Hematopoietic multipotent progenitor cell treated with erythropoietin and hydrocortisone succinate and interleukin-3 and kit ligand, for 17 days (in vitro differentiated cells): Measurements from ENCODE around the gene FUNDC1.

ENCODE experiments used
- DNase-seq: peaks from one replicate; pipeline ENCODE4 v3.0.0-alpha.2; 2015; ENCODE audit warnings: low spot score

The FUNDC1 gene

GRCh38 chrX:44480591-44480990 lies 62.1 kb downstream of the FUNDC1 start:
- no peak for DNase-seq

GRCh38 chrX:44474410-44474809 lies 68.2 kb downstream of the FUNDC1 start:
- no peak for DNase-seq
